Suppressor macrophage (primary cell): ENCODE data around the gene JPH4.
A peak's percentile ranks its signal among the peaks of the same experiment; 100 is the strongest.
"Not testable (repeated sequence)": the region's sequence is repeated elsewhere in the genome, so short reads cannot be mapped to it uniquely, and the experiment has no call there.

Experiments used
- DNase-seq, 4 experiments: peaks; one replicate each; pipeline ENCODE4 v3.0.0-alpha.2; 2020 to 2022

The JPH4 gene

GRCh38 chr14:23608454-23608853 lies 29.9 kb upstream of the JPH4 start:
- no peak for DNase-seq

GRCh38 chr14:23605931-23606585 lies 27.5 kb upstream of the JPH4 start:
- DNase-seq: peak in 1 of 4 experiments; percentile 33

GRCh38 chr14:23604675-23605170 lies 26.1 kb upstream of the JPH4 start:
- DNase-seq: no peak

GRCh38 chr14:23604148-23604547 lies 25.6 kb upstream of the JPH4 start:
- DNase-seq: no peak

GRCh38 chr14:23603103-23603502 lies 24.5 kb upstream of the JPH4 start:
- no peak for DNase-seq

- no peak for DNase-seq
These were observed 23.8 kb upstream of the JPH4 start for GRCh38 chr14:23602181-23603095.

- no peak for DNase-seq
These were observed 23.2 kb upstream of the JPH4 start for GRCh38 chr14:23601845-23602180.

- DNase-seq: no peak
These were observed 22.8 kb upstream of the JPH4 start for GRCh38 chr14:23601424-23601823.

GRCh38 chr14:23600806-23601205 lies 22.2 kb upstream of the JPH4 start:
- DNase-seq: no peak

GRCh38 chr14:23600322-23600707 lies 21.7 kb upstream of the JPH4 start:
- DNase-seq: no peak

- not testable (repeated sequence) for DNase-seq
These were observed 15.6 kb upstream of the JPH4 start for GRCh38 chr14:23594191-23594590.

- DNase-seq: no peak
These were observed 11.6 kb upstream of the JPH4 start for GRCh38 chr14:23590198-23590597.

- no peak for DNase-seq
These were observed 11.0 kb upstream of the JPH4 start for GRCh38 chr14:23589606-23590005.

- peak; percentile 91 to 94 (median 93) for DNase-seq
These were observed 10.5 kb upstream of the JPH4 start for GRCh38 chr14:23588884-23589598.

GRCh38 chr14:23584527-23585203 lies 6.1 kb upstream of the JPH4 start:
- not testable (repeated sequence) for DNase-seq

GRCh38 chr14:23583761-23584526 lies 5.4 kb upstream of the JPH4 start:
- DNase-seq: not testable (repeated sequence)

- DNase-seq: no peak
These were observed 4.5 kb upstream of the JPH4 start for GRCh38 chr14:23582906-23583760.

- DNase-seq: no peak
These were observed 2.3 kb upstream of the JPH4 start for GRCh38 chr14:23580948-23581281.

- DNase-seq: no peak
These were observed 1.7 kb upstream of the JPH4 start for GRCh38 chr14:23580152-23580926.

- no peak for DNase-seq
These were observed 1.1 kb upstream of the JPH4 start for GRCh38 chr14:23579739-23580138.
